HCT116 (cell line): ENCODE data around the gene EN2.

Experiments
- CBX3 ChIP-seq: IDR thresholded peaks from 2 replicates; pipeline ENCODE4 v1.6.1; 2012; ENCODE audit warnings: low read depth
- POLR2A ChIP-seq: IDR thresholded peaks from 2 replicates; pipeline ENCODE4 v1.7.0; 2011; ENCODE audit warnings: borderline replicate concordance; ENCODE audit not compliant: insufficient read depth, insufficient read length; ENCODE audit errors: extremely low read depth
- POLR2AphosphoS5 ChIP-seq: IDR thresholded peaks from 2 replicates; pipeline ENCODE4 v1.6.1; 2011; ENCODE audit warnings: mild to moderate bottlenecking, low read depth, low read length, moderate library complexity
- RAD21 ChIP-seq: IDR thresholded peaks from 2 replicates; pipeline ENCODE4 v1.6.1; 2012; ENCODE audit warnings: low read depth, mild to moderate bottlenecking
- TF ChIP-seq, protein P1 (sequence below), 3 experiments: fragments of 200-600 bp in 1 of 3; sonication (generic) in 1 of 3; IDR thresholded peaks in 2 of 3; conservative IDR thresholded peaks in 1 of 3; 2 replicates each; pipeline ENCODE4 v1.5.1; 2012 to 2017; ENCODE audit warnings: low read depth in 2 of 3, low read length in 2 of 3, antibody characterized with exemption in 1 of 3, borderline replicate concordance in 1 of 3, control low read depth in 1 of 3, mild to moderate bottlenecking in 1 of 3, mixed read lengths in 1 of 3, mixed run types in 1 of 3, moderate library complexity in 1 of 3; ENCODE audit not compliant: insufficient read depth in 1 of 3

DNA sequence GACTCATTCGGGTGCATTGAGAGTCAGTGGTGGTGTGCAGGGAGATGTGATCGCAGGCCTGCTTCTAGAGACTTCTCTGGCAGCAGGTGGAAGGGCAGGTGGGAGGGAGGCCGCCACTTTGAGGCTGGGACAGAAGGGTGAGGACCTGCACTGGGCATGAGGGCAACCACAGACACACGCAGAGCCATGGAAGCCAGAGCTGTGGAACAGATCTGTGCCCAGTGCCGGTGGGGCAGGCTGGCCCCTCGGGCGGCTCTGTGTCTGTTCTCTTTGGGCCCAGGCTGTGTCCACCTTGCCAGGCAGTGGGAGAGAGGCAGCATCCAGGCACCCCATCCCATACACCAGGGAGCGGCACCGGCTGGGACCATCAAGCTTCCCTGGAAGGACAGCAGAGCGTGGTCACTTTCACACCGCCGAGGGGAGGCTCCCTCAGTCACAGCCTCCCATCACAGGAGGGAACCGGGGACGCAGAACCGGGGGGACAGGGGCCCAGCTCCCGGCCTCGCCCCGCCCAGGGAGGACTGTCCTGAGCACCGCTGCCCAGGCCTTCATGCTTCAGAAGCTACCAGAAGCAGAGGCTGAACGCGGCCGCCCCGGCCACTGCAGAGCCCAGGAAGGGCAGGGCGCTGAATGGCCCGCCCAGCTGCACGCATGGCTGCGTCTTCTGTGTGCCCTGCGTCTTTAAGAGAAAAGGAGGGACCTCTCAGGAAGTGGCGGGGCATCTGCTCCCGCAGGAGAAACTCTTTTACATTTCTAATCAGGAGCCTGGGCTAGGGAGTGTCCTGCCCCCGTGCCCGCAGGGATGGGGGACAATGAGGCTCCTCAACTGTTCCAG lies 32.1 kb downstream of the EN2 start:
- TF ChIP-seq, protein P1, sequence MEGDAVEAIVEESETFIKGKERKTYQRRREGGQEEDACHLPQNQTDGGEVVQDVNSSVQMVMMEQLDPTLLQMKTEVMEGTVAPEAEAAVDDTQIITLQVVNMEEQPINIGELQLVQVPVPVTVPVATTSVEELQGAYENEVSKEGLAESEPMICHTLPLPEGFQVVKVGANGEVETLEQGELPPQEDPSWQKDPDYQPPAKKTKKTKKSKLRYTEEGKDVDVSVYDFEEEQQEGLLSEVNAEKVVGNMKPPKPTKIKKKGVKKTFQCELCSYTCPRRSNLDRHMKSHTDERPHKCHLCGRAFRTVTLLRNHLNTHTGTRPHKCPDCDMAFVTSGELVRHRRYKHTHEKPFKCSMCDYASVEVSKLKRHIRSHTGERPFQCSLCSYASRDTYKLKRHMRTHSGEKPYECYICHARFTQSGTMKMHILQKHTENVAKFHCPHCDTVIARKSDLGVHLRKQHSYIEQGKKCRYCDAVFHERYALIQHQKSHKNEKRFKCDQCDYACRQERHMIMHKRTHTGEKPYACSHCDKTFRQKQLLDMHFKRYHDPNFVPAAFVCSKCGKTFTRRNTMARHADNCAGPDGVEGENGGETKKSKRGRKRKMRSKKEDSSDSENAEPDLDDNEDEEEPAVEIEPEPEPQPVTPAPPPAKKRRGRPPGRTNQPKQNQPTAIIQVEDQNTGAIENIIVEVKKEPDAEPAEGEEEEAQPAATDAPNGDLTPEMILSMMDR (IDR thresholded peaks at IDR 0.05 in 2 of 3, conservative IDR thresholded peaks at IDR 0.05 in 1 of 3; ENCODE audit: borderline replicate concordance in 1 of 3, insufficient read depth in 1 of 3, low read depth in 2 of 3, low read length in 2 of 3): no peak
- TF ChIP-seq RAD21 (no peak), CBX3 (no peak), POLR2AphosphoS5 (no peak), POLR2A (no peak)
